ENCODE results near the gene SLX4IP.

The SLX4IP gene

DNA sequence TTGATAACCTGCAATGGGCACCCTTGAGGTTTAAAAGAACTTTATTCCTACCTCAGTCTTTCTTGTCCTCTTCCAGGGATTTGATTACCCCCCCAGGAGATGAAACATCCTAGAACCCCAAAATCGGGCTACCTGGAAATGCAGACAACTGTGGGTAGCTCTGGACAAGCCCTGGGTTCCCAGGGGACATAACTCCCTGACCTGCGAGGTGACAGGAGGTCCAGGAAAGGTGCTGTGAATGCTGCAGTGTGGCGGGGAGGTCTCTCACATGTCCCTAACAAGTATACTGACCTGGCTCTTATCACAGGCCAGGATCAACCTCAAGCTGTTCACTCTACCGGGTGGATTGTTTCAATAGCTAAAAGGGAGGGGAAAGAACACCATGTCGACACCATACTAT is 227.0 kb downstream of the SLX4IP start:
- TF ChIP-seq, protein P1, sequence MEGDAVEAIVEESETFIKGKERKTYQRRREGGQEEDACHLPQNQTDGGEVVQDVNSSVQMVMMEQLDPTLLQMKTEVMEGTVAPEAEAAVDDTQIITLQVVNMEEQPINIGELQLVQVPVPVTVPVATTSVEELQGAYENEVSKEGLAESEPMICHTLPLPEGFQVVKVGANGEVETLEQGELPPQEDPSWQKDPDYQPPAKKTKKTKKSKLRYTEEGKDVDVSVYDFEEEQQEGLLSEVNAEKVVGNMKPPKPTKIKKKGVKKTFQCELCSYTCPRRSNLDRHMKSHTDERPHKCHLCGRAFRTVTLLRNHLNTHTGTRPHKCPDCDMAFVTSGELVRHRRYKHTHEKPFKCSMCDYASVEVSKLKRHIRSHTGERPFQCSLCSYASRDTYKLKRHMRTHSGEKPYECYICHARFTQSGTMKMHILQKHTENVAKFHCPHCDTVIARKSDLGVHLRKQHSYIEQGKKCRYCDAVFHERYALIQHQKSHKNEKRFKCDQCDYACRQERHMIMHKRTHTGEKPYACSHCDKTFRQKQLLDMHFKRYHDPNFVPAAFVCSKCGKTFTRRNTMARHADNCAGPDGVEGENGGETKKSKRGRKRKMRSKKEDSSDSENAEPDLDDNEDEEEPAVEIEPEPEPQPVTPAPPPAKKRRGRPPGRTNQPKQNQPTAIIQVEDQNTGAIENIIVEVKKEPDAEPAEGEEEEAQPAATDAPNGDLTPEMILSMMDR (IDR thresholded peaks at IDR 0.05; ENCODE audit: insufficient read depth, low read depth, low read length, missing control alignments), result no peak
- no peak for DNase-seq (ENCODE audit: low read depth)

DNA sequence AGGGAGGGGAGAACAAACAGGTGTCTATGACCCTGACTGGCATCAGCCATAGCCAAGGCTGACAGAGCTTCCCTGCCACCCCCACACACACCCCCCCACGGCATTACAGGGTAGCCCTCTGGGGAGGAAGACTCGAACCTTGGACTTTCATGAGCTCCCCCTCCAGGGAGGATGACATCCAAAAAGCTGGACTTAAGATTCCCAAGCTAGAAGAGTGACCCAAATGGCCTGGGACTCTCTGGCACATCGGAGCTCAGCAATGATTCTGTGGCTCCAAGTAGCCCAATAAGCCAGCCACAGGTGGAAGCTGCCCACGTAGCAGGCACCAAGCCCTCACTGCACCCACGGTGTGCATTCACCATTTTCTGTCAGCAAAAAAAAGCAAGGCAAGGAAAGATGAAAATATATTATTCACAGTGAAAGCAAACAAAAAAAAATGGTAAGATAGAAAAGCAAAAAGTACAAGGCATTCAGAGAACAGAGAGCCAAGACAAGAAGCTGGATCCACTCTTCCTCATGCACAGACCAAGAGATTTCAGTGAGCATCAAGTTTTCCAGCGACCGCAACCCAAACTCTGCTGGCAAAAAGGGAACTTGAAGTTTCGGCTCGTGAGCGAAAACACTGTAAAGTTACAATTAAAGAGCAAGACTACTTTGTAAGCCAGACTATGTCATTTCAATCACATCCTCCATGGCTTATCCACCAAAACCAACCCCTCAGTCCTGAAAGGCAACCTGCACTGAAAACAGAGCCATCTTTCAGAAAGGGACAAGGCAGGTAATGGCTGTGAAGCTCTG is 227.8 kb downstream of the SLX4IP start:
- TF ChIP-seq, protein P1 (IDR thresholded peaks at IDR 0.05; ENCODE audit: insufficient read depth, low read depth, low read length, missing control alignments), result no peak
- no peak overlapping the region for H3K4me3 ChIP-seq (ENCODE audit: low read depth, low read length)
- no peak for DNase-seq (ENCODE audit: low read depth)

More for the DNA sequence above, 227.0 kb downstream of the SLX4IP start:
- no peak overlapping the region for H3K4me3 ChIP-seq (ENCODE audit: low read depth, low read length)

- H3K4me3 ChIP-seq (ENCODE audit: low read depth, low read length), result no peak overlapping the region
- TF ChIP-seq, protein P1 (IDR thresholded peaks at IDR 0.05; ENCODE audit: insufficient read depth, low read depth, low read length, missing control alignments), result no peak
- no peak for DNase-seq (ENCODE audit: low read depth)
These were observed 228.7 kb downstream of the SLX4IP start for GRCh38 chr20:10663756-10664155.

DNA sequence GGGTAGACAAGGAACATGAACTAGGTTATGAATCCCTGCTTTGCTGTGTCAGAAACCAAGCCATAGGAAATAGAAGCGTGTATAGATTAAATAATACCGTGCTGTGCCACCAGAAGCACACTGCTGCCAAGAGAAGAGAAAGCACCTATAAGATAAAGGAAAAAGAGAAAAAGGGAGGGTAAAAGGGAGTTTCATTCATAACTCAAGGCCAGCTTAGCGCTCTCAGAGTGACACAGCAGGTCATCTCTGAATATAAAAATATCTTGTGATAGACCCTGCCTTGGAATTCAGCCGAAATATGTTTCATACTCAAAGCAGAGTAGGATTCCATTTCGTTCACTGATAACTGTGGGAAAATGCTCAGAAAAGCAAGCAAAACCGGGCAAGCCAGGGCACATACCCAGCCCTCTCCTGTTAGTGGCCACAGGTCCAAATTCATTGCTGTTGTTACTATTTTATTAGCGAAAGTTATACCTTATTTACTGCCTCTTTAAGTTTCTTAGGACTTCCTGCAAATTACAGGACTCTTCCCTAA is 230.0 kb downstream of the SLX4IP start:
- H3K4me3 ChIP-seq (ENCODE audit: low read depth, low read length), result no peak overlapping the region

GRCh38 chr20:10665791-10666190 is 230.7 kb downstream of the SLX4IP start:
- DNase-seq (ENCODE audit: low read depth), result no peak
- no peak overlapping the region for H3K4me3 ChIP-seq (ENCODE audit: low read depth, low read length)
- TF ChIP-seq, protein P1 (IDR thresholded peaks at IDR 0.05; ENCODE audit: insufficient read depth, low read depth, low read length, missing control alignments), result no peak

More for the DNA sequence above, 230.0 kb downstream of the SLX4IP start:
- TF ChIP-seq, protein P1 (IDR thresholded peaks at IDR 0.05; ENCODE audit: insufficient read depth, low read depth, low read length, missing control alignments), result no peak
- DNase-seq (ENCODE audit: low read depth), result no peak

DNA sequence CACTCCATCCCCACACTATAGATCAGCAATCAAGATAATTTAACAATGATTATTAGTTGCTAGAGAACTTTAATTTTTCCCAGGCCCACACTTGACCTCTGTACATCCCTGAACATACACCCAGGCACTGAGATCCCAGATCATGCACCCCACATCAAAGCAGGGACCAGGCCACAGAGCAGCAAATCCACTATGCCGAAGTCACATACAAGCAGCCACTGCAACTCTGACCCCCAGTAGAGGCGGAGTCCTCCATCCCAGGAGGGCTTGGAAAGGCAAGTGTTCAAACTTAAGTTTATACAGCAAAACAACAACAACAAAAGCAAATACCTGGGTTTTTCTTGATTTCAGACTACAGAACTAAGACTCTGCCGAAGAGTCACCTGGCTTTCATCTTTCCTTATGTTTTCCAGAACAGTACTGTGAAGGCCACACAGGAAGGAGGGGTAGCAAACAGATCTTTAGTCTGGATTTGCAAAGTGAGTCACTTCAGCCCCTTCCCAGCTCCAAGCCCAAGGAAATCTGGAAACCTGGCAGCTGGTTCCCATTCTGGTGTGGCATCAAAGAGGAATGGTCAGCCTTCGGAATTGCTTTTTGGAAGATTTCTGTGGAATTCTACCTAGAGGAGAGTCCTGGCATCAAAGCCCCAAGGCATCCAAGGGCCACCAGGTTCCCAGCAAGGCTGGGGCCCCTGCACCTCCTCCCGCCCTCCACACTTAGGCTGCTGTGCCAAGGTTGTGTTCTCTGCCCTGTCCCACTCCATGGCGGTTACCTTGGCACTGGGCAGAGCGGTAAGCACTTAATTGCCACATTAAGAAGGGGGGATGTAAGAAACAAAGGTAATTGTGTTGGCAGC is 231.3 kb downstream of the SLX4IP start:
- TF ChIP-seq, protein P1 (IDR thresholded peaks at IDR 0.05; ENCODE audit: insufficient read depth, low read depth, low read length, missing control alignments), result no peak
- no peak overlapping the region for H3K4me3 ChIP-seq (ENCODE audit: low read depth, low read length)
- DNase-seq (ENCODE audit: low read depth), result no peak

All from GM12865 (cell line).